ENCODE data around the gene ARID5B.

GRCh38 chr10:61903221-61903927 lies 1.9 kb downstream of the ARID5B start:
- TF ChIP-seq CTCF (IDR thresholded peaks at IDR 0.05) (peak; percentile 31), ZFX (IDR thresholded peaks at IDR 0.05; ENCODE audit: borderline replicate concordance) (no peak)
